Esophagus muscularis mucosa (tissue), 4 donors: ENCODE measurements around the gene GLT1D1. TPM values are rescaled to one million over a fixed set of nuclear protein-coding genes. Genes with fewer than 3 reads are reported as not detected.
"Not testable (repeated sequence)": the region's sequence is repeated elsewhere in the genome, so short reads cannot be mapped to it uniquely, and the experiment has no call there.

Source experiments
- DNase-seq: peaks from one replicate; pipeline ENCODE4 v3.0.0-alpha.2; 2017; ENCODE audit errors: extremely low spot score
- H3K27ac ChIP-seq, 4 donors: fragments of 200-600 bp; sonication (generic); replicated peaks in 1 of 4; 1 replicate in 3 of 4; 2 replicates in 1 of 4; pipeline ENCODE4 v1.5.1; 2016 to 2019; ENCODE audit warnings: mild to moderate bottlenecking in 1 of 4
- H3K27me3 ChIP-seq, 4 donors: fragments of 200-600 bp; sonication (generic); one replicate each; pipeline versions ENCODE4 v1.5.1 to v1.6.0; 2016 to 2019
- H3K36me3 ChIP-seq, 4 donors: fragments of 200-600 bp; sonication (generic); one replicate each; pipeline ENCODE4 v1.5.1; 2016 to 2019
- H3K4me1 ChIP-seq, 4 donors: fragments of 200-600 bp; sonication (generic); one replicate each; pipeline ENCODE4 v1.5.1; 2016 to 2019
- H3K4me3 ChIP-seq, 4 donors: fragments of 200-600 bp; sonication (generic); 1 replicate in 2 of 4; 2 replicates in 2 of 4; pipeline ENCODE4 v1.5.1; 2016 to 2019; ENCODE audit warnings: mild to moderate bottlenecking in 4 of 4, moderate library complexity in 1 of 4
- H3K9me3 ChIP-seq, 4 donors: fragments of 200-600 bp; sonication (generic); 1 replicate in 3 of 4; 2 replicates in 1 of 4; pipeline ENCODE4 v1.5.1; 2016 to 2019
- CTCF ChIP-seq, 3 experiments: fragments of 200-600 bp in 2 of 3; fragments of 450-650 bp in 1 of 3; sonication (generic) in 2 of 3; IDR thresholded peaks; one replicate each; pipeline ENCODE4 v1.5.1; 2017 to 2019; ENCODE audit warnings: antibody characterized with exemption in 3 of 3, mild to moderate bottlenecking in 2 of 3, moderate library complexity in 1 of 3
- EP300 ChIP-seq: sonication (generic); formaldehyde crosslinking; IDR thresholded peaks from one replicate; pipeline ENCODE4 v1.6.1; 2017; ENCODE audit warnings: antibody characterized with exemption
- POLR2A ChIP-seq: fragments of 450-650 bp; IDR thresholded peaks from one replicate; pipeline ENCODE4 v1.6.1; 2017; ENCODE audit warnings: antibody characterized with exemption, moderate library complexity, mild to moderate bottlenecking, low read depth
- POLR2AphosphoS5 ChIP-seq, 2 donors: sonication (generic); formaldehyde crosslinking; IDR thresholded peaks; one replicate each; pipeline ENCODE4 v1.6.1; 2017; ENCODE audit warnings: antibody characterized with exemption in 2 of 2
- WGBS: methylation state at CpG from one replicate; pipeline ENCODE4 v1.1.5; 2018; 5-methylcytosine and 5-hydroxymethylcytosine counted together
- intact Hi-C: fragments of 100-400 bp; cut with DNase I; formaldehyde crosslinking; loops from one replicate; pipeline ENCODE4 v1.15.1; 2023
- total RNA-seq, 4 donors: library from RNA; depleted of rRNA; stranded (reverse); fragments of >200 nt; gene quantifications; one replicate each; pipeline versions ENCODE4 v1.1.0 to v1.2.1, GENCODE V29; 2016

Gene GLT1D1
- total RNA-seq, 4 donors from 2014 or later, result under 0.01 to 1.5 (median 0.32) TPM

- Histone ChIP-seq H3K36me3 (peaks cover 0 to 3% (median 0%) of the 10 kb centered on the region in 4 donors), H3K27ac (no peak overlapping the region), H3K4me3 (no peak overlapping the region), H3K27me3 (no peaks in the 10 kb centered on the region), H3K9me3 (peaks cover 0 to 5% (median 0%) of the 10 kb centered on the region in 4 donors), H3K4me1 (peaks cover 26 to 32% (median 31%) of the 10 kb centered on the region in 4 donors)
- DNase-seq, result no peak
- intact Hi-C loops, result no loop called here
- 80% methylated on average over 4 of the region's 4 CpGs for WGBS
- TF ChIP-seq POLR2A, result no peak
- no peak for TF ChIP-seq CTCF (IDR thresholded peaks at IDR 0.05)
- no peak for TF ChIP-seq POLR2AphosphoS5 (IDR thresholded peaks at IDR 0.05)
- no peak for TF ChIP-seq EP300
Observed at GRCh38 chr12:128825835-128826234, 27.4 kb upstream of the GLT1D1 start.

GRCh38 chr12:128827724-128828123 lies 25.6 kb upstream of the GLT1D1 start:
- intact Hi-C loops, result no loop called here
- Histone ChIP-seq H3K36me3 (peaks cover 0 to 3% (median 0%) of the 10 kb centered on the region in 4 donors), H3K27ac (no peak overlapping the region), H3K4me1 (peaks cover 9 to 13% (median 13%) of the 10 kb centered on the region in 4 donors), H3K4me3 (no peak overlapping the region), H3K9me3 (peaks cover 0 to 5% (median 0%) of the 10 kb centered on the region in 4 donors), H3K27me3 (no peaks in the 10 kb centered on the region)
- no peak for DNase-seq
- TF ChIP-seq CTCF (IDR thresholded peaks at IDR 0.05) (no peak), EP300 (no peak), POLR2A (no peak), POLR2AphosphoS5 (IDR thresholded peaks at IDR 0.05) (no peak)
- 100% methylated on average over 2 of the region's 2 CpGs for WGBS

- Histone ChIP-seq H3K4me3 (no peak overlapping the region), H3K9me3 (peaks cover 0 to 5% (median 0%) of the 10 kb centered on the region in 4 donors), H3K27ac (no peak overlapping the region), H3K36me3 (peaks cover 0 to 3% (median 0%) of the 10 kb centered on the region in 4 donors), H3K27me3 (no peaks in the 10 kb centered on the region), H3K4me1 (no peaks in the 10 kb centered on the region)
- no peak for DNase-seq
- no peak for TF ChIP-seq POLR2A
- no peak for TF ChIP-seq CTCF (IDR thresholded peaks at IDR 0.05)
- no peak for TF ChIP-seq POLR2AphosphoS5 (IDR thresholded peaks at IDR 0.05)
- intact Hi-C loops, result no loop called here
- 74% methylated on average over 8 of the region's 8 CpGs for WGBS
Observed at GRCh38 chr12:128829861-128830504, 23.3 kb upstream of the GLT1D1 start.

- WGBS, result 68% methylated on average over 7 of the region's 7 CpGs
- intact Hi-C loops, result no loop called here
- H3K9me3 ChIP-seq, result peaks cover 0 to 5% (median 0%) of the 10 kb centered on the region in 4 donors
- no peak for TF ChIP-seq POLR2AphosphoS5 (IDR thresholded peaks at IDR 0.05)
- TF ChIP-seq EP300, result no peak
- TF ChIP-seq POLR2A, result no peak
- no peak for TF ChIP-seq CTCF (IDR thresholded peaks at IDR 0.05)
- H3K27me3 ChIP-seq, result no peaks in the 10 kb centered on the region
- no peak overlapping the region for H3K4me3 ChIP-seq
- peaks cover 0 to 3% (median 0%) of the 10 kb centered on the region in 4 donors for H3K36me3 ChIP-seq
- no peaks in the 10 kb centered on the region for H3K4me1 ChIP-seq
- H3K27ac ChIP-seq, result no peak overlapping the region
- DNase-seq, result no peak
Observed at GRCh38 chr12:128830505-128830893, 22.8 kb upstream of the GLT1D1 start.

- no peaks in the 10 kb centered on the region for H3K9me3 ChIP-seq
- H3K4me3 ChIP-seq, result no peak overlapping the region
- no peaks in the 10 kb centered on the region for H3K36me3 ChIP-seq
- H3K27ac ChIP-seq, result no peak overlapping the region
- DNase-seq, result no peak
- 94% methylated on average over 10 of the region's 10 CpGs for WGBS
- H3K27me3 ChIP-seq, result no peaks in the 10 kb centered on the region
- H3K4me1 ChIP-seq, result no peaks in the 10 kb centered on the region
- intact Hi-C loops, result no loop called here
- no peak for TF ChIP-seq POLR2A
- TF ChIP-seq CTCF (IDR thresholded peaks at IDR 0.05), result no peak
- no peak for TF ChIP-seq POLR2AphosphoS5 (IDR thresholded peaks at IDR 0.05)
- TF ChIP-seq EP300, result no peak
Observed at GRCh38 chr12:128833418-128833817, 19.9 kb upstream of the GLT1D1 start.

GRCh38 chr12:128839885-128840284 lies 13.4 kb upstream of the GLT1D1 start:
- H3K27me3 ChIP-seq, H3K9me3 ChIP-seq, intact Hi-C loops, DNase-seq, H3K36me3 ChIP-seq, H3K4me1 ChIP-seq, H3K27ac ChIP-seq, H3K4me3 ChIP-seq: not testable (repeated sequence)
- WGBS, result 76% methylated on average over 12 of the region's 12 CpGs
